Measurements from ENCODE around the gene ADORA2A.
"Not testable (repeated sequence)": the region's sequence is repeated elsewhere in the genome, so short reads cannot be mapped to it uniquely, and the experiment has no call there.

DNA sequence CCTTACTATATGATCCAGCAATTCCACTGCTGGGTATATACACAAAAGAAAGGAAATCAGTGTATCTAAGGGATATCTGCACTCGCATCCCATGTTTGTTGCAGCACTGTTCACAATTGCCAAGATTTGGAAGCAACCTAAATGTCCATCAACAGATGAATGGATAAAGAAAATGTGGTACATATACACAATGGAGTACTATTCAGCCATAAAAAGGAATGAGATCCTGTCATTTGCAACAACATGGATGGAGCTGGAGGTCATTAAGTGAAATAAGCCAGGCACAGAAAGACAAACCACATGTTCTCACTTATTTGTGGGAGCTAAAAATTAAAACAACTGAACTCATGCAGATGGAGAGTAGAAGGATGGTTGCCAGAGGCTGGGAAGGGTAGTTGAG is 62.0 kb downstream of the ADORA2A start:
- not testable (repeated sequence) for TF ChIP-seq CTCF, POLR2A, EP300 (IDR thresholded peaks at IDR 0.05)
